ENCODE data around the gene DLST.
"Not testable (repeated sequence)": the region's sequence is repeated elsewhere in the genome, so short reads cannot be mapped to it uniquely, and the experiment has no call there.

DLST gene

DNA sequence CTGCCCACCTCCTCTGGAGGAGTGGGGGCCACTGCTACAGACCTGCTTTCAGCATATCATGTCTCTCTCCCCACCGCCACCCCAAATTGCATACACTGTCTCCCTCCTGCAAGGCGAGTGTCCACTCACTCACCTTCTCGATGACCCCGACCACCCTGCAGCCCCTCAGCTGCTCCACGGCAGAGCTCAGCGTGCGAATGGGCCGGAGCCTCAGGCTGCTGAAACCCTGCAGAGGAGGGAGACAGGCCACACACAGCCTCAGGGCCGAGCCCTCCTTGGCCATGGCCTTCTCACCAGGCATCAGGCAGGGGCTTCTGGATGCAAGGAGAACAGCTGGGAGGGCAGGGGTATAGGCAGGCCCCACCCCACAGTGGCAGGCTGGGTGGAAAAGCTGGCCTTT is 36.7 kb downstream of the DLST start:
- no peak for DNase-seq (ENCODE audit: low read depth)

DNA sequence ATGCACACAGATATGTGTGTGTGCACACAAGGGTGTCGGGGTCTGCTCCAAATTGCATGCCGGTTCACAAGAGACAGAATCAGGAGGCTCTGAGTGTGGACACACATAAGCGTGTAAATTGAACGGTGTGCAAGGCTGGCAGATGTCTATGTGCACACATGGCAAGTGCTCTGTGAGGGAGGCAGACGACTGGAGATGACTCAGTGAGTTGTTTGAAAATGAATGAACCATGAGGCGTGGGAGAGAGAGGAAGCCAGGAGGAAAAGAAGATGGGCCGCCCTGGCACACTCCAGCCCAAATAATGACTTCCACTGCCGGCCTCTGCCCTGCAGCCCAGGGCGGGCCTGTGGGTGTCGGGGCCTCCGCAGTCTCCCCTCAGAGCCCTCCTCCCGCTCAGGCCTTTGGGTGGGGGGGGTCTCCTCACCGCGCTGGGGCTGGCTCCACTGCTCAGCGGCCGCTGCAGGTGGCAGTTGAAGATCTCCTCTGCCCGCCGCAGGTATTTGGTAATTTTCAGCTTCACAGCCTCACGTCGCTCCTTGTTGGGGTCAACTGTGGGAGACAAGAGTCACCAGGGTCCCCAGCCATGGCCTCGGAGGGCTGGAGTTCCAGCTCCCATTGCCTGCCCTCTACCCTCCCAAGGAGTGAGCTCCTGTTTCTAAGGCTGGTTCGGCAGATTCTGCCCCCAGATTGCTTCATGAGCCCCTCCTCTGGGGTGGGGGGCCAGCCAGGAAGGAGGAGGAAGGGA is 37.9 kb downstream of the DLST start:
- DNase-seq (ENCODE audit: low read depth): no peak

DNA sequence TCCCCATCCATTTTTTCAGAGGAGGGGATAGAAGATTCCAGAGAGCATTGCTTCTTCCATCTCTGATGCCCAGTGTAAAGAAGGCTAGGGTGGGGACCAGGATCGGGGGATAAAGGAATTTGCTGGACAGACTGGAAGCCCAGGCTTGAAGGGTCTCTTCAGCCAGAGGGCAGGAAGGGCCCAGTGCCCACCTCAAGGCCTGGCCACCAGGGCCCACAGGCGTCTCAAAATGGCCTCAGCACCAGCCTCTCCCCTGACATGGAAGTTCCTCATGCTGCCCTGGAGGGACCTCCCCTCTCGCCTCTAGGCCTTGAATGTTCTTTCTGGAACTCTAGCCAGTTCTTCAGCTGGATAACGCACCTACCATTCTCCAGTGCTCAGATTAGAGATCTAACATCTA is 38.6 kb downstream of the DLST start:
- DNase-seq (ENCODE audit: low read depth): no peak

DNA sequence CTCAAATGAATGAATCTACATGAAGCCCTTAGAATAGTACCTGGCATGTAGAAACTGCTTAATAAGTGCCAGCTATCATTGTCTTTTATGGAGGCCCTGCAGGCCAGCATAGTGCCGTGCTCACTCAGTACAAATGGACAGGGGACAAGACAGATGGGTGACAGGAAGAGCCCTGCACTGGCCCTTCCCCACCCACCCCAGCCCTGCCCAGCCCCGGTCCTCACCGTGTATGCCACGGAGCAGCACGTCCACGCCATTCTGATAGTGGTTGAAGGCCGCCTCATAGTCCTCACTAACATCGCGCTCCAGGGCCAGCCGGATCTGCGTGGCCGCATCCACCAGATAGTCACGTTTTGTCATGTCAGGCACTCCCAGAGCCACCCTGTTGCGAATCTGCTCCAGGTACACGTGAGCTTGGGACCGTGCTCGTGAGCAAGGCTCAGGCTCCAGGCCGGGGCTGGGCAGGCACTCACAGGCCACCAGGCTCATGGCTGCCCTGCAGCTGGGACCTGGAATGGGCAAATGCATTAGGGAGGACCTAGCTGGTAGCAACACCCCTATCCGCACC is 39.4 kb downstream of the DLST start:
- DNase-seq (ENCODE audit: low read depth): no peak

DNA sequence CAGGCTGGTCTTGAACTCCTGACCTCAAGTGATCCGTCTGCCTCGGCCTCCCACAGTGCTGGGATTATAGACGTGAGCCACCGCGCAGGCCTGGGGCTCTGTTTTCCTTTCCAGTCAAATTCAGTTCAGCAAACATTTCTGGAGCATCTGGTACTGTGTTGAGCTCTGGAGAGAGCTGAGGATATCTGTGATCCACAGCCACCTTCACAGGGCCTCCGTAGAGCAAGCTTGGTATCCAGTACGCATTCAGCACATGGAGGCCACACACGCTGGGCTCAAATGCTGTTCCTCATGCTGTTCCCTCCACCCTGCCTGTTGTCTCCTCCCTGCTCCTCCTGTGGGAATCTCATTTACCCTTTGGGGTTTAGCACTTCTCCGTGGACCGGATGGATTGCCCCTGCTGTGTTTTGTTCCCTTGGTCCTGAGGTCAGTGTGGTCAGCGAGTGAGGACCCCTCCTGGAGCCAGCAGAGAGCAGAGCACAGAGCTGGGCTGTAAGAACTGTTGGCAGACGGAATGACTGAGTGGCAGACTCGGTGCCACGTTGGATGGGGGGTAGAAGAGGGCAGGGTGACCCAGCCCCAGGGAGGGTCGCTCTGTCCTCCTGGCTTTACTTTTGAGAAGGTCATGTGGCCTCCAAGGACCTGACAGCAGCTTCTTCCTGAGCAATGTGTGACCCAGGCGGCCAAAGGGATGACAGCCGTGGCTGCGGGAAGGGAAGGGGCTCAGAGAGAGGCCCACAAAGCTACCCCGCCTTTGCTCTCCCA is 40.5 kb downstream of the DLST start:
- DNase-seq (ENCODE audit: low read depth): no peak

DNA sequence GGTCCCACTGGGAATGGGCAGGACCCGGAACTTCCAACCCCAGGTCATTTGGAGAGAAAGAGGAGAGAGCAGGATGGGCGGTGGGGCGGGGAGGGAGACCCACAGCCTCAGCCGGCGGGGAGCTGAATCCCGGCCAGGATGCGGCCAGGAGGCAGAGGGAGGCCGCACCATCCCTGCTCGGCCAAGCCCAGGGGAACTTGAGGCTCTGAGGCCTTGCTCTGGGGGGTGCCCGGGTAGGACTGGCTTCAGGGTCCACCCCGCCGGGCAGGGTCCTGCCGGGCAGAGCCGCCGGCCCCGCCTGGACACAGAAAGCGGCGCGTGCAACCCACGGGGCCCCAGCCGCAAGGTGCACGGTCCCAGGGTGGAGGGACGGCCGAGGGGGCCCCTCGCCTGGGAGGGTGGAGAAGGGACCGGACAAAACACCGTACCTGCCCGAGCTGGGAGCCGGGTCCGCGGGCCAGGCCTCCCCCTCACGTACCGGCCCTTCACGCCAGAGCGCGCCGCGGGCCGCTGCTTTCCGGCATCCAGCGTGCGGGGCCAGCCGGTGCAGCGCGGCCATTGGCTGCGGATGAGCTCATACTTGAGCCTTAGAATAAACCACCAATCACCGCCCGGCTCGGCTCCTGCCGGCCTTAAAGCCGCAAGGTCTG is 41.2 kb downstream of the DLST start, which contains the start of gene RPS6KL1:
Gene RPS6KL1, minus strand, starts transcription at position 509 of the 650 bp plus-strand sequence. CDS start 1,719 bp downstream, outside the sequence.
- peak; percentile 31 for DNase-seq (ENCODE audit: low read depth)

DNA sequence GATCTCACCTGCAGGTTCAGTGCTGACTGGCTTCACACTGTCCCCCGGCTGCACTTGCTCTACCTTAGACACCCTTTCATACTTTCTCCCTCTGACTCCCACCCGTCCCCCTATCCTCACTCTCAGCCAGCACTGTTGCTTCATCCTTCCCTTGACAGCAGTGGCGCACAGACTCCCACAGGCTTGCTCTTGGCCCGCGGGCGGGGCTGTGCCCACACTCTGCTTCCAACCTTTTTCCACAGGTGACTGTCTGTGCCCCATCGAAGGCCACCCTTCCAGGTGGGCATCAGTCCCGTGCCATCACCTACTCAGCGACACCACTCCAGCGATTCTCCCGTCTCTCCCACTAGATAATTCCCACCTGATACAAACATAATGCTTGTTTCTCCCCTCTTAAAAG is 42.3 kb downstream of the DLST start:
- DNase-seq (ENCODE audit: low read depth): no peak

DNA sequence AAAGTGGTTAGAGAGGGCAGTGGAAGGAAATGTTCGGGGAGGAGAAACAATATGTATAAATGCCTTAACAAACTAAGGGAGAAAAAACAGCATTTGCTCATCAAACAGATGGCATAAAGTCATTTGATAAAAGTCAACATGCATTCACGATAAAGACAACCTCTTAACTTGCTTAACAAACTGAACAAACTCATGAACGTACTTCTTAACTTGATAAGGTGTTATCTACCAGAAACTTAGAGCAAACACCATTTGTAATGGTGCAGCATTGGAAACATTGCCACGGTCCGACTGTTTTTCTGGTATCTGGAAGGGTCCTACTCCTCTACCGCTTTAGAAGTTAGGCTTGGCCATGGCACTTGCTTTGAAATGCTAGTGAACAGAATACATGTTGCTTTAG is 45.5 kb downstream of the DLST start:
- no peak for DNase-seq (ENCODE audit: low read depth)

DNA sequence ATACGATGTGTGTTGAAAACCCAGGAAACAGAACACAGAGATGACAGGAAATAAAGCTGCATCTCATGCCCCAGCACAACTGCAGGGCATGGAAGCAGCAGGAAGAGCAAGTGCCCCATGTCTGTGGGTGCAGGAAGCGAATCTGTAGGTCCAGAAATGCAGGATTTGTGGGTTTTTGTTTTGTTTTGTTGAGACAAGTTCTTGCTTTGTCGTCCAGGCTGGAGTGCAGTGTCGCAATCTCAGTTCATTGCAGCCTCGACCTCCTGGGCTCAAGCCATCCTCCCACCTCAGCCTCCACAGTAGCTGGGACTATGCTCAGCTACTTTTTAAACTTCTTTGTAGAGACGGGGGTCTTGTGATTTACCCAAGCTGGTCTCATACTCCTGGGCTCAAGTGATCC is 47.5 kb downstream of the DLST start:
- no peak for DNase-seq (ENCODE audit: low read depth)

DNA sequence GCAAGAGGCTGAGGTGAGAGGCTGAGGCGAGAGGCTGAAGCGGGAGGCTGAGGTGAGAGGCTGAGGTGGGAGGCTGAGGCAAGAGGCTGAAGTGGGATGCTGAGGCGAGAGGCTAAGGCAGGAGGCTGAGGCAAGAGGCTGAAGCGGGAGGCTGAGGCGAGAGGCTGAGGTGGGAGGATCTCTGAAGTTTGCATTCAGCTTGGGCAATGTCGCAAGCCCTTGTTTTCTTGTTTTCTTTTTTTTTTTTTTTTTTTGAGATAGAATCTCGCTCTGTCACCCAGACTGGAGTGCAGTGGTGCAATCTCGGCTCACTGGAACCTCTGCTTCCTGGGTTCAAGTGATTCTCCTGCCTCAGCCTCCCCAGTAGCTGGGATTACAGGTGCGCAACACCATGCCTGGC is 50.0 kb downstream of the DLST start:
- DNase-seq (ENCODE audit: low read depth): not testable (repeated sequence)

DNA sequence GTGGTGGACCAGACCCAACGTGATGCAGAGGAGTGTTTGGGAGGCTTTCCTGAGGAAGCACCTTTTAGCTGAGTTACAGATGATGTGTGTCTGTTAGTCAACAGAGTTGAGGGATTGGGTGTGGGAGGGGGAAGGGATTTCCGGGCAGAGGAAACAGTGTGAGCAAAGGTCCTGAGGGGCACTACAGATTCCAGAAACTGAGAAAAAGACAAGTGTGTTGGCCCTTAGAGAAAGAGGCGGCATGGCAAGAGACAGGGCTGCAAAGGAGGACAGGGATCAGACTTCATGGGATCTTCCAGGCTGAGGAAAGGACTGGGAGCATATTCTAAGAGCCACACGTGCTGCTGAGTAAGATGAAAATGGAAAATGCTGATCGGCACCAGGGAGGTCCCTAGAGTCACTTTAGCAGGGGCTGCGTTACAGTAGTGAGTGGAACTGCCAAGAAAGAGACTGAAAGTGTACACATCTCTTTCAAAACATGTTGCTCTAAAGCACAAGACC is 50.7 kb downstream of the DLST start:
- no peak for DNase-seq (ENCODE audit: low read depth)

DNA sequence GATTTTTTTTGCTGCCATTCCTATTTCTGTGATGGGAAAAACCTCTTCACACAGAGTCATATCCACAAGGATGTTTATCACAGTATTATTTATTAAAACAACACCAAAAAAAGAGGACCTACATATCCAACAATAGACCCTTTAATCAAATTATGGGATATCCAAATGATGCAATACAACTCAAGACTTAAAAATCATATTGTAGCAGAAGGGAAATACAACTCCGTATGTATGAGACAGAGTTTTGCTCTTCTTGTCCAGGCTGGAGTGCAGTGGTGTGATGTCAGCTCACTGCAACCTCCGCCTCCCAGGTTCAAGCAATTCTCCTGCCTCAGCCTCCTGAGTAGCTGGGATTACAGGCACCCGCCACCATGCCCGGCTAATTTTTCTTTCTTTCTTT is 51.2 kb downstream of the DLST start:
- not testable (repeated sequence) for DNase-seq (ENCODE audit: low read depth)

DNA sequence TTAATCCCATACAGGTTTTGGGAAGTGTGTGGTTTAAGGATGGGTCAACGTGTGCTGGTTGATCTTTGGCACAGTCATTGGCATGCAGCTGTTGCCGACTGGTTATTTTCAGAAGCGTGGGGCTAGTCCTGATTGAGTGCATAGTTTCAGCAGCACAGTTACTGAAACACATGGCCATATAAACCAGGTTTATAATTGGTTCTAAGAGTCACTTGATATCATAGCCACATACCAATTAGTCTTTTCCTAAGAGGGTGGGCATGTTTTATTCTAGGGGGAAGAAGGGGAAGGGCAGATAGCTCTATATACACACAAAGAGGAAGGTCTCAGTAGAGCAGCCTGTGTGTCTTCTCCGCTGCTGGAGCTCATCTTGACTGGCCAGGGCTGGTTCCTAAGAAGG is 52.3 kb downstream of the DLST start:
- DNase-seq (ENCODE audit: low read depth): no peak

DNA sequence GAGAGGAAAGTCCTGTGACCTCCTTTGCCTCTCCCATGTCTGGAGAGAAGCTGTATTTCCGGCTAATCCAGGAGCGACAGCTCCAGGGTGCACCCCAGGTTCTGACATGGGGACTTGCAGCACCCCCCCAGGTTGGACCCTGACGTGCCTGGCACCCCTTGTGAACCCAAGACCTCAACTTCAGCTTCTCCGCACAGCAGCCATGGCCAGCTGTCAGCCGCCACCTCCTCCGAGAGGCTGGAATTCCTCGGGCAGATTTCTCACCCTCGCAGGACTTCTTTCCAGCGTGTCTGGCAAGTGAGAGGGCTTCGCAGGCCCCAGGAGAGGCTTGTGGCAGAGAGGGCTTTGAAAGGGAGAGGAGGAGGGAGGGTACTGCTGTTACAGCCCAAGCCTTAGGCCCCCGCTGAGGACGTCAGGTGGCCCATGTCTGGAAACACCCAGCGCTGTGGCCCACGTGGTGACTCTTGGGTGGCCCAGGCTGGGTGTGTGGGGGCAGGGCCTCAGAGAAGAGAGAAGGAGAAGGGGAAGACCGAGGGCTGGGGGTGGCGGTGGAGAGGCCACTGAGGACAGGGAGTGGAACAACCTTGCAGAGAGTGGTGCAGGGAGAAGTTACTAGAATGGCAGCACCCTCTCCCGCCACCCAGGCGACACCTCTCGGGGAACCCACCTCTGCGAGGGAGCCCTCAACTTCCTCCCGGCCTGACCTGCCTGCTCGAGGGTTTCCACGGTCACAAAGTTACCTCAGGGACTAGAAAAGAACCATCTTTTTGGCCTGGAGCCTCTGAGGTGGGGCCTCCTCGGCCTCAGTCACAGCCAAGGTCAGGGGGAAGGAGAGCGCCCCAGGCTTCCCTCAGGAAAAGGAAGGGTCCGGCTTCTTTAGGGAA is 53.0 kb downstream of the DLST start:
- no peak for DNase-seq (ENCODE audit: low read depth)

DNA sequence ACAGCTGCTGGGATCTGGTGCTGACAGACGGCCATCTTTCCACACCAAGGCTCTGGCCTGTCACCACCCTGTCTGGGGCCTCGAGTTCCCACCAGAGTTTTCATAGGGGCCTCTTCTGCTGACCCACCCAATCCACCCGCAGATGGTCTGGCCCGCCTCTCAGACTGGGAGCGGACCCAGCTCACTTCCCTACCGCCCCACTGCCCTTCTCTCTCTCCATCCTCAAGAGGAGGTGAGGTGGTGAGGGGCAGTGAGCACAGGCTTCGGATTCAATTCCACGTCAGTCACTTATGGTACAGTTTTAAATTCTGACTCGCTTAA is 53.6 kb downstream of the DLST start:
- DNase-seq (ENCODE audit: low read depth): no peak

DNA sequence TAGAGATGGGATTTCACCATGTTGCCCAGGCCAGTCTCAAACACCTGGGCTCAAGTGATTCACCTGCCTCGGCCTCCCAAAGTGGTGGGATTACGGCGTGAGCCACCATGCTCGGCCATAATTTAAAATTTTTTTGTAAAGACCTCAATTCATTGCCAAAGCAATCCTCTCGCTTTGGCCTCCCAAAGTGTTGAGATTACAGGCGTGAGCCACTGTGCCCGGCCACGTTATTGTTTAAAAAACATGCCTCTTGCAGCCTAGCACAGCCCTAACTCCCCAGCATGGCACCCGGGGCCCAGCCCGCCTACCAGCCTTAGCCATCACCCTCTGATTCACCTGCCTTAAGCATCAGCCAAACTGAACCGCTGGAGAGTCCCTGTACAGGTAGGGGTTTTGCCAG is 54.4 kb downstream of the DLST start:
- no peak for DNase-seq (ENCODE audit: low read depth)

DNA sequence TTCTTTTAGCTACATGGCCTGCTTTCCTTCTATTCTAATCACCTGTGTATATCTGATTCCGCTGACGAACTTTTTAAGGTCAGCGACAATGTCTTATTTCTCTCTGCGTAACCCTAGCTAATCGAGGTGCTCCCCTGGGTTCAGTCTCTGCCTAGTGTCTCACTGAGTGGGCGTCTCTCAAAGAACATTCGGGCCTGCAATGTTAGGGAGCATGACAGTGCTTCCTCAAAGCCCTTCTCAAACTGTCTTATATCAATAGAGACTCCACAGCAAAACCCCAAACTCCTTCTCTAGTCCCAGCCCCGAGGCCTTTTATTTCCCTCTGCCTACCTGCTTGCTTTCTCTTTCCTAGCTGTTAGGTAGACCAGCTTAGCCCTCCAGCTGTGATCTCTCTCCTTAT is 55.0 kb downstream of the DLST start:
- no peak for DNase-seq (ENCODE audit: low read depth)

DNA sequence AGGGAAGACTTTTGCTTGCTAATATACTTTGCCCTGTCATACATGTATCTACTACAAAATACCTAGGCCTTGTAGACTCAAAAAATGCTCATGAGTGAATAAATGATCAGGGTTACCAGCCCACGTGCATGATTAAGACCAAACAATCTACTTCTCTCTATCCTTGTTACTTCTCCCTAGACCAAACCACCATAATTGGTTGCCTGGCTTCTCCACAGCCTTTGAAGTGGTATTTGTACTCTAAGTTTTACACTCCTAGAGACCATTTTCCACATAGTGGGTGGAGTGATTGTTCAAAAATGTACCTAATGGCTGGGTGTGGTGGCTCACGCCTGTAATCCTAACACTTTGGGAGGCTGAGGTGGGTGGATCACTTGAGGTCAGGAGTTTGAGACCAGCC is 55.5 kb downstream of the DLST start:
- DNase-seq (ENCODE audit: low read depth): no peak

DNA sequence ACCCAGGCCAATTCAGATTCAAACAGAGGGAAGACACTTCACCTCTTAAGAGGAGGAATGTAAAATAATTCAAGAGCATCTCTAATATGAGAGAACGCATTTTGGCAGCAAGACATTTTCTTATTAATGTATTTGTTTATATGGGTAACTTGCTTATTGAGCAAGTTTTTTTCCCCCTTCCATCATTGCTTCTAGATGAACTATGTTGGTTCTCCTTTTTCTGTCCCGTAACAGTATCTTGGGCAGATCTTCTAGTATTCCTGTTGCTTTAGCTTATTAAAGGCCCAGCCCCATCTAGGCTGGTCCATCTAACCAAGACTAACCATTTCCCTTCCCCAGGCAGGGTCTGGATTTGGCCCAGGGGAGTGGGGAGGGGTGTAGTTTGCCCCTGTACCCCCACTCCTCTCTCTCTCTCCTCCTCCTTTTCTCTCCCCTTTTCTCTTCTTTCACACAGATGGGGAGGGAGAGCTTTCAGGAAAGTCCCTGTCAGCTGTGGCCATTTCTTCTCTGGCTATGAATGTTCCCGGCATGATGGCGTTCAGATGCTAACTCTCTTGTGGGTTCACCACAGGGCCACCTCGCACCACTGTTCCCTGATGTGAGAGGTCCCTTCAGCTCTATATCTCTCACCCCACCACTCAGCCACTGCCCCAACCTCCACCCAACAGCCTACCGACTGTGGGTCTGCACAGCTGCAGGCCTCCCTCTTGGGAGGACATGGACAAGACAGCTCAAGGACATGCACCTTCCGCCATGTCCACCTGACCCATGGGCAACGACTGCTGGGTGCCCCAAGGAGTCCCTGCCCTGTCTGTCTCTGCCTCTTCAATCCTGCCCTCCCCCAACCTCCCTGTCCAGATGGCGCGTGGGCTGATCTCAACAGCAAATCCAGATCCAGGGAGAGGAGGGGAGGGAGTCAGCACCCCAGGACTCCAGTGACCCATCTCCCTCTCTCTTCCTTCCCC is 57.1 kb downstream of the DLST start:
- no peak for DNase-seq (ENCODE audit: low read depth)

DNA sequence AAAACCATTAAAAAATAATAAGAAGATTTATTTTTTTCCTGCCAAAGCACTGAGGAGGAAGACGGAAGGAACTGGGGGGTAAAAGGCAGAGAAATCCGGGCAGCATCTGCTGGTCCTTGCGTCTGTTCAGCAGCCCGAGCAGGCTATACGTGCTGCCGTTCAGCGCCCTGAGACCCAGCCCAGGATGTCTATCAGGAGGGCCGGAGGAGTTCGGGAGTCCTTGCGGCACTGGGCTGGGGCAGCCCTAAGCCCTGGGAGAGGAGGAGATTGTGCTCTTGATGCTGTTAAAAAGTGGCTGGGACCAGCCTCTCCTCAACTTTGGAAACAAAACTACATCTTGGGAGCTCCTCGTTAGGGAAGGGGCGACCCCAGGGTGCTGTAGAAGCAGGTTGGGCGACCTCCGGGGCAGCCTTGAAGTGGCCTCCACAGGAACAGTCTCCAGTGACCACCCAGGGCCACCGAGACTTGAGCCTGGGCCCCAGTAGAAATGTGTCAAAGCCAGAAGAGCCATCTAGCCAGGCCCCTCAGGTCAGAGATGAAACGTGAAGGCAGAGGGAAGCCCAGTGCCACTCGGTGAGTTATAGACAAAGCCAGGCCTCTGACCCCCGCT is 59.3 kb downstream of the DLST start:
- no peak for DNase-seq (ENCODE audit: low read depth)
